DND-41 (cell line): Measurements from ENCODE around the gene HMG20A.

Experiments
- EZH2 ChIP-seq: IDR thresholded peaks from 3 replicates; pipeline ENCODE4 v1.6.1; 2012; ENCODE audit warnings: borderline replicate concordance, low read depth, mild to moderate bottlenecking, moderate library complexity, low read length, inconsistent platforms; ENCODE audit not compliant: severe bottlenecking
- TF ChIP-seq, protein P1 (sequence below): IDR thresholded peaks from 2 replicates; pipeline ENCODE4 v1.5.1; 2012; ENCODE audit warnings: borderline replicate concordance, low read length, moderate library complexity, mild to moderate bottlenecking; ENCODE audit not compliant: poor library complexity, severe bottlenecking; ENCODE audit errors: extremely low read depth

DNA sequence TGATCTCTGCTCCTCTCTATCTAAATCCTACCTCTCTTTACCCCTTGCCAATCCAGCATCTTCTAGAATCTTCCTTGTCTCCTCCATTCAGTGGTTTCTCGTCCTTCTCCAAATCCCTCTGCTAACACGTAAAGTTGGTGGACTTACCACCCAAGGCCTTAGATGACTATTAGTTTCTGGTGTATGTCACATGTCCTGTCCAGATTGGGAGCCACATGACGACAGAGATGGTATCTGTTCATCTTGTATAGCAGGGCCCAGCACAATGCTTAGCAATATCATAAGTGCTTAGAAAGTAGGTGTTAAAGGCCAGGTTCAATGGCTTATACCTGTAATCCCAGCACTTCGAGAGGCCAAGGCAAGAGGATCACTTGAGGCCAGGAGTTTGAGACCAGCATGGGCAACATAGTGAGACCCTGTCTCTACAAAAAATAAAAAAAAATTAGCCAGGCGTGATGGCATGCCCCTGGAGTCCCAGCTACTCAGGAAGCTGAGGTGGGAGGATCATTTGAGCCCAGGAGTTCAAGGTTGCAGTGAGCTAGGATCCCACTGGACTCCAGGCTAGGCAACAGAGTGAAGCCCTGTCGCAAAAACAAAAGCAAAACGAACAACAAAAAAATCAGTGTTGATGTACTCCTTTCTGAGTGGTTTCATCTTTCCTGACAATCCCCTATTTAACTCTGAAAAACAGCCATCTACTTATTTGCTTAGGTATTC lies 81.8 kb downstream of the HMG20A start:
- TF ChIP-seq, protein P1, sequence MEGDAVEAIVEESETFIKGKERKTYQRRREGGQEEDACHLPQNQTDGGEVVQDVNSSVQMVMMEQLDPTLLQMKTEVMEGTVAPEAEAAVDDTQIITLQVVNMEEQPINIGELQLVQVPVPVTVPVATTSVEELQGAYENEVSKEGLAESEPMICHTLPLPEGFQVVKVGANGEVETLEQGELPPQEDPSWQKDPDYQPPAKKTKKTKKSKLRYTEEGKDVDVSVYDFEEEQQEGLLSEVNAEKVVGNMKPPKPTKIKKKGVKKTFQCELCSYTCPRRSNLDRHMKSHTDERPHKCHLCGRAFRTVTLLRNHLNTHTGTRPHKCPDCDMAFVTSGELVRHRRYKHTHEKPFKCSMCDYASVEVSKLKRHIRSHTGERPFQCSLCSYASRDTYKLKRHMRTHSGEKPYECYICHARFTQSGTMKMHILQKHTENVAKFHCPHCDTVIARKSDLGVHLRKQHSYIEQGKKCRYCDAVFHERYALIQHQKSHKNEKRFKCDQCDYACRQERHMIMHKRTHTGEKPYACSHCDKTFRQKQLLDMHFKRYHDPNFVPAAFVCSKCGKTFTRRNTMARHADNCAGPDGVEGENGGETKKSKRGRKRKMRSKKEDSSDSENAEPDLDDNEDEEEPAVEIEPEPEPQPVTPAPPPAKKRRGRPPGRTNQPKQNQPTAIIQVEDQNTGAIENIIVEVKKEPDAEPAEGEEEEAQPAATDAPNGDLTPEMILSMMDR = no peak
- TF ChIP-seq EZH2 = no peak
